K562 (cell line): ENCODE results near the gene HPS1. TPM values are rescaled to one million over a fixed set of nuclear protein-coding genes. Genes with fewer than 3 reads are reported as not detected.

Experiments used
- ARNT ChIP-seq, 2 experiments: fragments of 450-650 bp; IDR thresholded peaks; 2 replicates each; pipeline ENCODE4 v1.6.1; 2016; ENCODE audit warnings: mild to moderate bottlenecking in 1 of 2
- C11orf30 ChIP-seq: fragments of 450-650 bp; IDR thresholded peaks from 2 replicates; pipeline ENCODE4 v1.6.1; 2016; ENCODE audit warnings: low read depth, mild to moderate bottlenecking
- FOXK2 ChIP-seq, 2 experiments: fragments of 450-650 bp; IDR thresholded peaks in 1 of 2; conservative IDR thresholded peaks in 1 of 2; 2 replicates each; pipeline ENCODE4 v1.6.1; 2016; ENCODE audit warnings: low read depth in 2 of 2, mild to moderate bottlenecking in 1 of 2
- MTA1 ChIP-seq: fragments of 450-650 bp; IDR thresholded peaks from 2 replicates; pipeline ENCODE4 v1.6.1; 2017; ENCODE audit warnings: borderline replicate concordance
- MYNN ChIP-seq, 2 experiments: sonication (generic); formaldehyde crosslinking in 1 of 2; IDR thresholded peaks; 2 replicates each; pipeline versions ENCODE4 v1.5.0 to v1.6.1; 2016 to 2020; ENCODE audit warnings: antibody characterized with exemption in 1 of 2, missing genetic modification reagents in 1 of 2
- POLR2AphosphoS5 ChIP-seq: IDR thresholded peaks from 2 replicates; pipeline ENCODE4 v1.6.1; 2011; ENCODE audit warnings: mild to moderate bottlenecking, low read depth, low read length, moderate library complexity; ENCODE audit not compliant: control insufficient read depth, insufficient read depth
- SOX6 ChIP-seq: fragments of 450-650 bp; IDR thresholded peaks from 2 replicates; pipeline ENCODE4 v1.6.1; 2014; ENCODE audit warnings: mild to moderate bottlenecking
- SRSF3 ChIP-seq: fragments of 200-400 bp; formaldehyde crosslinking; IDR thresholded peaks from 2 replicates; pipeline ENCODE4 v1.6.1; 2016; ENCODE audit warnings: mild to moderate bottlenecking, low read length, moderate library complexity; ENCODE audit not compliant: insufficient read depth
- TOE1 ChIP-seq, 2 experiments: fragments of 450-650 bp in 1 of 2; sonication (generic) in 1 of 2; formaldehyde crosslinking in 1 of 2; IDR thresholded peaks; 2 replicates each; pipeline versions ENCODE4 v1.7.1 to v1.8.0; 2016 to 2022; ENCODE audit warnings: borderline replicate concordance in 2 of 2, mild to moderate bottlenecking in 2 of 2, antibody characterized with exemption in 1 of 2, inconsistent platforms in 1 of 2, low read depth in 1 of 2, missing genetic modification reagents in 1 of 2, moderate library complexity in 1 of 2
- ZNF3 ChIP-seq: fragments of 250-450 bp; sonication (Bioruptor Pico); IDR thresholded peaks from 2 replicates; pipeline ENCODE4 v1.5.0; 2021; ENCODE audit warnings: mild to moderate bottlenecking, moderate library complexity
- ZNF583 ChIP-seq: fragments of 250-450 bp; sonication (Bioruptor Pico); IDR thresholded peaks from 2 replicates; pipeline ENCODE4 v1.4.0; 2020
- ZNF75A ChIP-seq: fragments of 450-650 bp; formaldehyde crosslinking; IDR thresholded peaks from 2 replicates; pipeline ENCODE4 v1.4.0; 2020; ENCODE audit warnings: mild to moderate bottlenecking
- polyA plus RNA-seq, 8 experiments: library from polyadenylated mRNA; depleted of rRNA in 4 of 8; stranded (reverse) in 5 of 8; unstranded in 3 of 8; fragments of >200 nt; fragmentation: Nextera tagmentation in 2 of 8; fragmentation: Illumina TruSeq in 1 of 8; extraction: Ambion mirVana in 2 of 8; extraction: Trizol in 1 of 8; gene quantifications; 2 replicates each; pipeline versions ENCODE4 v1.2.1 to v1.2.3, GENCODE V29; 2011 to 2014; ENCODE audit warnings: inconsistent platforms in 1 of 8, missing spikeins in 1 of 8
- total RNA-seq, 7 experiments: library from RNA; depleted of rRNA in 6 of 7; stranded (reverse); fragments of >200 nt in 6 of 7; fragmentation: Illumina TruSeq in 2 of 7; extraction: Trizol in 2 of 7; gene quantifications; 2 replicates each; pipeline versions ENCODE4 v1.2.1 to v1.2.3, GENCODE V29; 2011 to 2021; ENCODE audit warnings: low replicate concordance in 1 of 7
- TF ChIP-seq, protein P1 (sequence below): fragments of 450-650 bp; IDR thresholded peaks from 2 replicates; pipeline ENCODE4 v1.6.1; 2016; ENCODE audit warnings: low read depth
- TF ChIP-seq, protein P2 (sequence below): sonication (generic); formaldehyde crosslinking; IDR thresholded peaks from 2 replicates; pipeline ENCODE4 v1.8.0; 2022; ENCODE audit warnings: mild to moderate bottlenecking, low read depth, missing genetic modification reagents
- TF ChIP-seq, protein P3 (sequence below): fragments of 450-650 bp; formaldehyde crosslinking; IDR thresholded peaks from 2 replicates; pipeline ENCODE4 v1.4.0; 2020; ENCODE audit warnings: mild to moderate bottlenecking
- TF ChIP-seq, protein P4 (sequence below): sonication (generic); formaldehyde crosslinking; IDR thresholded peaks from 2 replicates; pipeline ENCODE4 v1.8.0; 2022; ENCODE audit warnings: missing genetic modification reagents, mild to moderate bottlenecking, moderate library complexity, borderline replicate concordance

HPS1 gene
- total and polyA plus RNA-seq, 9 of the 15 experiments (the other 6 are each of a cell fraction or from before 2014, with no cell fraction given): 18.1 to 43.6 (median 26.3) TPM

DNA sequence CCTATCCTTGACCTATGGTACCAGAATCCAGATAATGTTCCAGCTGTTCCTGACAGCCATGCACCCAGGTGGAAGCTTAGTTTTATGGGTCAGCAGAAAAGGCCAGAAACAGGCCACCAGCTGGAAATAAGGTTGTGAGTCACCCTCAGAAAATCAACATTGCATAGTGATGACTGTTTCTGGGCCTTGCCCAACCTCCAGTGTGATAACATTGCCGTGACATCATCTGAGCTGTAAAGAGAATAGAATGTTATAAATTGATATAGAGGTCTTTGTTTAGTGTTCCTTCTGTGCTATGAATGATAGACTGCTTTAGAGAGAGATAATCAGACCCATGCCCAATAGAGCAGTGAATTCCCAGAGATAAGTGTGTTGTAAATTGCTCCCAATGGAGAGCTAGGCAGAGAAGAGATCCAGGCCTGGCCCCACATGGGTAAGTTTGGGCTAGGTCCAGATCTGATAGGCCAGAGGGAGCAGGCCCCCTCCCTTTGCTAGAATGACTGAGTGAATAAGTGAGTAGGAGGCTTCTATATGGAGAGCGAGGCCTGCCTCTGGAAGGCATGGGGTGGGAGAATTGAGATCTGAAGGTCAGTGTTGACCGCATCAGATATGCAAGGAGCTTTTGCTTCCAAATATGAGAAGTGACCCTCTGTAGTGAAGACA, 14.2 kb upstream of the HPS1 start (continued):
- TF ChIP-seq, protein P1, sequence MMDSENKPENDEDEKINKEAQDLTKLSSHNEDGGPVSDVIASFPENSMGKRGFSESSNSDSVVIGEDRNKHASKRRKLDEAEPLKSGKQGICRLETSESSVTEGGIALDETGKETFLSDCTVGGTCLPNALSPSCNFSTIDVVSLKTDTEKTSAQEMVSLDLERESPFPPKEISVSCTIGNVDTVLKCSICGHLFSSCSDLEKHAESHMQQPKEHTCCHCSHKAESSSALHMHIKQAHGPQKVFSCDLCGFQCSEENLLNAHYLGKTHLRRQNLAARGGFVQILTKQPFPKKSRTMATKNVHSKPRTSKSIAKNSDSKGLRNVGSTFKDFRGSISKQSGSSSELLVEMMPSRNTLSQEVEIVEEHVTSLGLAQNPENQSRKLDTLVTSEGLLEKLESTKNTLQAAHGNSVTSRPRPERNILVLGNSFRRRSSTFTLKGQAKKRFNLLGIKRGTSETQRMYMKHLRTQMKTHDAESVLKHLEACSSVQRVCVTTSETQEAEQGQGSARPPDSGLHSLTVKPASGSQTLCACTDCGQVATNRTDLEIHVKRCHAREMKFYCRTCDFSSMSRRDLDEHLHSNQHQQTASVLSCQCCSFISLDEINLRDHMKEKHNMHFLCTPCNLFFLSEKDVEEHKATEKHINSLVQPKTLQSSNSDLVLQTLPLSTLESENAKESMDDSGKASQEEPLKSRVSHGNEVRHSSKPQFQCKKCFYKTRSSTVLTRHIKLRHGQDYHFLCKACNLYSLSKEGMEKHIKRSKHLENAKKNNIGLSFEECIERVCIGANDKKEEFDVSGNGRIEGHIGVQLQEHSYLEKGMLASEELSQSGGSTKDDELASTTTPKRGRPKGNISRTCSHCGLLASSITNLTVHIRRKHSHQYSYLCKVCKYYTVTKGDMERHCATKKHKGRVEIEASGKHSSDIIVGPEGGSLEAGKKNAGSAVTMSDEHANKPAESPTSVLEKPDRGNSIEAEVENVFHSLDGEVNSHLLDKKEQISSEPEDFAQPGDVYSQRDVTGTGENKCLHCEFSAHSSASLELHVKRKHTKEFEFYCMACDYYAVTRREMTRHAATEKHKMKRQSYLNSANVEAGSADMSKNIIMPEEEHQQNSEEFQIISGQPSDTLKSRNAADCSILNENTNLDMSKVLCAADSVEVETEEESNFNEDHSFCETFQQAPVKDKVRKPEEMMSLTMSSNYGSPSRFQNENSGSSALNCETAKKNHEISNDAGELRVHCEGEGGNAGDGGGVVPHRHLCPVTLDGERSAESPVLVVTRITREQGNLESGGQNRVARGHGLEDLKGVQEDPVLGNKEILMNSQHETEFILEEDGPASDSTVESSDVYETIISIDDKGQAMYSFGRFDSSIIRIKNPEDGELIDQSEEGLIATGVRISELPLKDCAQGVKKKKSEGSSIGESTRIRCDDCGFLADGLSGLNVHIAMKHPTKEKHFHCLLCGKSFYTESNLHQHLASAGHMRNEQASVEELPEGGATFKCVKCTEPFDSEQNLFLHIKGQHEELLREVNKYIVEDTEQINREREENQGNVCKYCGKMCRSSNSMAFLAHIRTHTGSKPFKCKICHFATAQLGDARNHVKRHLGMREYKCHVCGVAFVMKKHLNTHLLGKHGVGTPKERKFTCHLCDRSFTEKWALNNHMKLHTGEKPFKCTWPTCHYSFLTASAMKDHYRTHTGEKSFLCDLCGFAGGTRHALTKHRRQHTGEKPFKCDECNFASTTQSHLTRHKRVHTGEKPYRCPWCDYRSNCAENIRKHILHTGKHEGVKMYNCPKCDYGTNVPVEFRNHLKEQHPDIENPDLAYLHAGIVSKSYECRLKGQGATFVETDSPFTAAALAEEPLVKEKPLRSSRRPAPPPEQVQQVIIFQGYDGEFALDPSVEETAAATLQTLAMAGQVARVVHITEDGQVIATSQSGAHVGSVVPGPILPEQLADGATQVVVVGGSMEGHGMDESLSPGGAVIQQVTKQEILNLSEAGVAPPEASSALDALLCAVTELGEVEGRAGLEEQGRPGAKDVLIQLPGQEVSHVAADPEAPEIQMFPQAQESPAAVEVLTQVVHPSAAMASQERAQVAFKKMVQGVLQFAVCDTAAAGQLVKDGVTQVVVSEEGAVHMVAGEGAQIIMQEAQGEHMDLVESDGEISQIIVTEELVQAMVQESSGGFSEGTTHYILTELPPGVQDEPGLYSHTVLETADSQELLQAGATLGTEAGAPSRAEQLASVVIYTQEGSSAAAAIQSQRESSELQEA: no peak
- TF ChIP-seq ZNF583 (CRISPR knock-in tag): no peak
- TF ChIP-seq FOXK2 (conservative IDR thresholded peaks at IDR 0.05 in 1 of 2, IDR thresholded peaks at IDR 0.05 in 1 of 2; ENCODE audit: low read depth in 2 of 2): peak; percentile 85 to 91
- TF ChIP-seq SRSF3: no peak
- peak; percentile 77 for TF ChIP-seq POLR2AphosphoS5
- no peak for TF ChIP-seq ZNF3 (CRISPR knock-in tag)
- TF ChIP-seq TOE1 (IDR thresholded peaks at IDR 0.05; ENCODE audit: borderline replicate concordance): peak; percentile 47; the same call in 1 of the 2 replicates
- TF ChIP-seq TOE1 (CRISPR knock-in tag; IDR thresholded peaks at IDR 0.05; ENCODE audit: borderline replicate concordance, low read depth): no peak
- TF ChIP-seq SOX6: peak; percentile 100
- TF ChIP-seq, protein P2, sequence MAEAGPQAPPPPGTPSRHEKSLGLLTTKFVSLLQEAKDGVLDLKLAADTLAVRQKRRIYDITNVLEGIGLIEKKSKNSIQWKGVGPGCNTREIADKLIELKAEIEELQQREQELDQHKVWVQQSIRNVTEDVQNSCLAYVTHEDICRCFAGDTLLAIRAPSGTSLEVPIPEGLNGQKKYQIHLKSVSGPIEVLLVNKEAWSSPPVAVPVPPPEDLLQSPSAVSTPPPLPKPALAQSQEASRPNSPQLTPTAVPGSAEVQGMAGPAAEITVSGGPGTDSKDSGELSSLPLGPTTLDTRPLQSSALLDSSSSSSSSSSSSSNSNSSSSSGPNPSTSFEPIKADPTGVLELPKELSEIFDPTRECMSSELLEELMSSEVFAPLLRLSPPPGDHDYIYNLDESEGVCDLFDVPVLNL: no peak
- peak; percentile 93 for TF ChIP-seq ARNT (IDR thresholded peaks at IDR 0.05)
- TF ChIP-seq, protein P3, sequence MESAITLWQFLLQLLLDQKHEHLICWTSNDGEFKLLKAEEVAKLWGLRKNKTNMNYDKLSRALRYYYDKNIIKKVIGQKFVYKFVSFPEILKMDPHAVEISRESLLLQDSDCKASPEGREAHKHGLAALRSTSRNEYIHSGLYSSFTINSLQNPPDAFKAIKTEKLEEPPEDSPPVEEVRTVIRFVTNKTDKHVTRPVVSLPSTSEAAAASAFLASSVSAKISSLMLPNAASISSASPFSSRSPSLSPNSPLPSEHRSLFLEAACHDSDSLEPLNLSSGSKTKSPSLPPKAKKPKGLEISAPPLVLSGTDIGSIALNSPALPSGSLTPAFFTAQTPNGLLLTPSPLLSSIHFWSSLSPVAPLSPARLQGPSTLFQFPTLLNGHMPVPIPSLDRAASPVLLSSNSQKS: no peak
- no peak for TF ChIP-seq ZNF75A (CRISPR knock-in tag)
- peak; percentile 98 for TF ChIP-seq MYNN (IDR thresholded peaks at IDR 0.05)
- TF ChIP-seq MYNN (CRISPR knock-in tag; IDR thresholded peaks at IDR 0.05): no peak
- TF ChIP-seq C11orf30: peak; percentile 82
- TF ChIP-seq, protein P4, sequence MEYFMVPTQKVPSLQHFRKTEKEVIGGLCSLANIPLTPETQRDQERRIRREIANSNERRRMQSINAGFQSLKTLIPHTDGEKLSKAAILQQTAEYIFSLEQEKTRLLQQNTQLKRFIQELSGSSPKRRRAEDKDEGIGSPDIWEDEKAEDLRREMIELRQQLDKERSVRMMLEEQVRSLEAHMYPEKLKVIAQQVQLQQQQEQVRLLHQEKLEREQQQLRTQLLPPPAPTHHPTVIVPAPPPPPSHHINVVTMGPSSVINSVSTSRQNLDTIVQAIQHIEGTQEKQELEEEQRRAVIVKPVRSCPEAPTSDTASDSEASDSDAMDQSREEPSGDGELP (CRISPR knock-in tag): peak; percentile 98
- TF ChIP-seq MTA1: peak; percentile 92
